ENCODE data around the gene APBA2.
"Not testable (repeated sequence)": the region's sequence is repeated elsewhere in the genome, so short reads cannot be mapped to it uniquely, and the experiment has no call there.

Gene APBA2

DNA sequence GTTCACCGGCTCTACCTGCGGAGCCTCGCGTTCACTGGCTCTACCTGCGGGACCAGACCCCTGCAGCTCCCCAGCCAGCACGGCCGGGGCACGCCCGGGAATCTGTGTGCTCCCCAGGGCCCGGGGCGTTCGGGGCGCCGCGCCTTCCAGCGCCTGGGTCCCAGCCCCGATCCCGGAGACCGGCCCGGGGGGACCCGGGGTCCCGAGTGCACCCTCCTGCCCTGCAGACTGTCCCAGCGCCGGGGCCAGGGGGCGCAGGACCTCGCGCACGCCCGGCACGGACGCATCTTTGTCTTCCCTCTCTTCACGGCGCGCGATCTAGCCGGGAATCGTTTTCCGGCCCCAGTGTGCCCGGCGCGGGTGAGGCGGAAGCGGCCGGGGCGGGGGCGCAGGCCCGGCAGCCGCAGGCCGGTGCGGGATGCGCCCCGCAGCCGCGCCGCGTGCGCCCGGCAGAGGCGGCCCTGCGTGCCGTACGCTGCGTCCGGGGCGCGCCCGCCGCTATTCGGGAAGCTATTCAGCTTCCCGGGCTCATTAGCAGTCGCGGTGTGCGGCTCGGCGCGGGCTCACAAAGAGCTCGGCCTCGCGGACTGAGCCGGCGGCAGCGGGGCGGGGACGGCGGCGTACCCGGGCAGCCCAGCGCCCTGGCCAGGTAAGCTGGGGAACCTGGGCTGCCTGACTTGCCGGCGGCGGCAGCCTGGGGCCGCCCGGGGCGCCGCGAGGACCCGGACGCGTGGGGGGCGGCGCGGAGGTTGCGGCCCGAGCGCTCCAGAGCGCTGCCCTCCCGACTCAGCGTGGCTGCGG, at the start of gene APBA2:
APBA2 (plus strand) TSS at position 345 of the 801 bp plus-strand sequence. CDS start 167,911 bp downstream, outside the sequence.
- in situ Hi-C loops (cut with MboI; ENCODE audit: low sequenced_read_pairs) = no loop called here

DNA sequence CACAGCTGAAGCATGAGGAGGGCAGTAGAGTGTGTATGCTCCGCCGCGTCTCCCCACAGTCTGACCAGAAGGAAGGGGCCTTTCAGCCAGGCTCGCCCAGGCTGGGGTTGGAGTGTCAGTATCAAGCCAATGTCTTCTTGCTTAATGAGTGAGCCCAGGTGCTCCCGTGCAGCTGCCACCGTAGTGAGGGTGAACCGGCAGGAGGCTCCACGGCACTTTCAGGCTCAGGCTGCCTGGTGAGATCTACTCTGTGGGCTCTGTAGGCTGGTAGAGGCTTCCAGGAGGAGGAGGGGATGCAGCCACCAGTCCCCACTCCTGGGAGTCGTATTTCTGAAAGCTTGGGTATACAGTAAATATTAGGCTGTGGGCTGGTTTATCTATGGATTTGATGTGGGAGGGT, 45.5 kb upstream of the APBA2 start:
- in situ Hi-C loops (cut with MboI; ENCODE audit: low sequenced_read_pairs) = not testable (repeated sequence)

DNA sequence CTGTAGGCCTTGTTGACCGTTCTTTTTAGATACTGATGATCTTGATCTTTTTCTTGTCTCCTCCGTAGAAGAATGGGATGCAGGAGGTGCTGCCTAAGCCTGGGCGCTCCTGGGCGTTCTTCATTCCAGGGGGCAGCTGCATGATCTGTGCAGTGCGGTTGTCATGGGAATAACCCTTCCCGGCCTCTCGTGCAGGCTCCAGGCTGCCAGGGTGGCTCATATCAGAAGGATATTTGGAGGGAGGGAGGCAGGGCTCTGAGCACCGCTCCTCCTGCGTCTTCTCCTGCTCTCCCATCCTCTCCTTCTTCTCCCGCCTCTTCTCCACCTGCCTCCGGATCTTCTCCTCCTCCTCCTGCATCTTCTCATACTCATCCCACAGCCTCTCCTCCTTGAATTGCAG, 43.6 kb upstream of the APBA2 start:
- in situ Hi-C loops (cut with MboI; ENCODE audit: low sequenced_read_pairs) = not testable (repeated sequence)

DNA sequence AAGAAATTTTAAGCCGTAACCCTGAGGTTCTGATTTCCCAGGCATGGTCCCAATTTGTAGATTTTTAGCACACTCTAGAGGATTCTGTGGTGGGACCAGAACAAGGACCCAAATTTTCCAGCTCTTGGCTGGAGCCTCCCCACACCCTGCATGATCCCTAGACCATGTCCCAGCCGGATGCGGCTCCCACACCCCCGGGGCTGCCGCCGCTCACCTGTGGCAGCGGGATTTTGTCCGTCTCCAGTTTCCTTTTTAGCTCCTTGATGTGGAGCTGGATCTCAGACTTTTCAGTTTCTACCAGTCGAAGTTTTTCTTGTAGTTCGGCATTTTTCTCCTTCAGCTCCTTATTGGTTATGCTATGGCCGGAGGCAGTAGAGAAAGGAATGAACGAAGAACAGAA, 42.3 kb upstream of the APBA2 start:
- in situ Hi-C loops (cut with MboI; ENCODE audit: low sequenced_read_pairs) = not testable (repeated sequence)

DNA sequence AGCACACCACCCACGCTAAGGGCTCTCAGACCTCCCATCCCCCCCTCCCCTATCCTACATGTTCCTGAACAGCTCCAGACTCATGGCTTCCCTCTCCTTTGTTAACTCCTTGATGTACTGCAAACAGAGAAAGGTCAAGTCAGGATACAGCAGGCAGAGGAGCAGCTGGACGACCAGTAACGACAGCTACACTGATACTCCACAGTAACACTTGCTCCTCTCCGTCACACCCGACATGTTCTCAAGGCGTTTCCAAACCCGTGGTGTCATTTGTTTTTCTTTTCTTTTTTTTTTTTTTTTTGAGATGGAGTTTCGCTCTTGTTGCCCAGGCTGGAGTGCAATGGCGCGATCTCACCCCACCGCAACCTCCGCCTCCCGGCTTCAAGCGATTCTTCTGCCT, 41.6 kb upstream of the APBA2 start:
- in situ Hi-C loops (cut with MboI; ENCODE audit: low sequenced_read_pairs) = not testable (repeated sequence)

DNA sequence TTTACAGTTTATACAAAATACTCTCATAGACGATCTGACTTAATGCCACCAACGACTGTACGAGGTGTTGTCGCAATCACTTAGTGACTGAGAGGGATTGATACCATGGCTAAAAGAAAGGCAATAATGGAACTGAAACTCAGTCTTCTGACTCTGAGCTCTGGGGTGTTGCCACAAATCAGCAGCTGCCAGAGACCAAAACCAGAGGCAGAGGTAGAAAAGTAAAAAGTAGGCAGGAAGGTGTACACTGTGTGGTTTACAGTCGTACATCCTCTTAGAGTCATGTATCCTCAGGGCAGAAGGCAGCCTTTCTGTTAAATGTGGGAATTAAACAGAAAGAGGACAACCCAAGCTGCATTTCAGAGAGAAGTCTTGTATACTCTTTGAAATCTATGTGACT, 38.5 kb upstream of the APBA2 start:
- in situ Hi-C loops (cut with MboI; ENCODE audit: low sequenced_read_pairs) = not testable (repeated sequence)

DNA sequence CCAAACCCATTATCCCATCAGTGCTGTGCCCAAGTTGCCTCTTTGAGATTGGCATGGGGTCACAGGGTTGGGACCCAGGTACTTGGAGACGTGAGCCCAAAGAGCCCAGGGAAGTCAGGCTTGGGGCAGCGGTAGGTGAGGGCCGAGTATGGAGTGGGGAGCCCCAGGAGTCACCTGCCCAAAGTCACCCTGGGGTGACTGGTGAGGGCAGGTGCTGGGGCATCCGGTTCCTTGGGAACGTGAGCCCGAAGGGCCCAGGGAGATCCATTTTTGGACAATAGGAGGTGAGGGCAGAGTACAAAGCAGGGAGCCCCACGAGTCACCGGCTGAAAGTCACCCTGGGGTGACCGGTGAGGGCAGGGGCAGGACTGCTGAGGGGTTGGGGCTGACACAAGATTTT, 37.8 kb upstream of the APBA2 start:
- in situ Hi-C loops (cut with MboI; ENCODE audit: low sequenced_read_pairs) = not testable (repeated sequence)

DNA sequence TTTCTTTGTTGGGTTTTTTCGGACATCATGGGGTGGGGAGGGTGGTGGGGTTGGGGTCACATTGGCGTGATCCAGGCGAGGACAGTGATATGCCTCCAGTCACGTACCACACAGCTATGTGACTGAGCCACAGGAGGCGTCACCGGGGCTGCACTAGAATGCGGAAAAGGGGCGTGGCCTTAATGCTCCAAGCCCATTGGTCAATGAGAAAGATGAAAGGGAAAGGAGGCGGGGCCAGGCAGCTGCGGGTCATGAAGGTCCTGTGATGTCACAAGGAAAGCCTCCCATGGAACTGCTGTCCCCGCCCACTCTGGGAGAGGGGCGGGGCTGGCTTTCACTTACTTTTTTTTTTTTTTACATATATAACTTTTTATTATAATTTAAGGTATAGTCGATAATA, 37.3 kb upstream of the APBA2 start, which contains the start of gene GOLGA6L7:
GOLGA6L7 (minus strand) TSS at position 124 of the 400 bp plus-strand sequence; CDS start at position 29, 95 bp downstream.
- in situ Hi-C loops (cut with MboI; ENCODE audit: low sequenced_read_pairs) = not testable (repeated sequence)

DNA sequence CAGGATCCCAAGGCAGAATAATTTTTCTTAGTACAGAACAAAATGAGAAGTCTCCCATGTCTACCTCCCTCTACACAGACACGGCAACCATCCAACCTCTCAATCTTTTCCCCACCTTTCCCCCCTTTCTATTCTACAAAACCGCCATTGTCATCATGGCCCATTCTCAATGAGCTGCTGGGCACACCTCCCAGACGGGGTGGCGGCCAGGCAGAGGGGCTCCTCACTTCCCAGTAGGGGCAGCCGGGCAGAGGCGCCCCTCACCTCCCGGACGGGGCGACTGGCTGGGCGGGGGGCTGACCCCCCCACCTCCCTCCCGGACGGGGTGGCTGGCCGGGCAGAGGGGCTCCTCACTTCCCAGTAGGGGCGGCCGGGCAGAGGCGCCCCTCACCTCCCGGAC, 36.5 kb upstream of the APBA2 start:
- in situ Hi-C loops (cut with MboI; ENCODE audit: low sequenced_read_pairs) = not testable (repeated sequence)

DNA sequence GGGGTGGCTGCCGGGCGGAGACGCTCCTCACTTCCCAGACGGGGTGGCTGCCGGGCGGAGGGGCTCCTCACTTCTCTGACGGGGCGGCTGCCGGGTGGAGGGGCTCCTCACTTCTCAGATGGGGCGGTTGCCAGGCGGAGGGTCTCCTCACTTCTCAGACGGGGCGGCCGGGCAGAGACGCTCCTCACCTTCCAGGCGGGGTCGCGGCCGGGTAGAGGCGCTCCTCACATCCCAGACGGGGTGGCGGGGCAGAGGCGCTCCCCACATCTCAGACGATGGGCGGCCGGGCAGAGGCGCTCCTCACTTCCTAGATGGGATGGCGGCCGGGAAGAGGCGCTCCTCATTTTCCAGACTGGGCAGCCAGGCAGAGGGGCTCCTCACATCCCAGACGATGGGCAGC, 36.0 kb upstream of the APBA2 start:
- in situ Hi-C loops (cut with MboI; ENCODE audit: low sequenced_read_pairs) = not testable (repeated sequence)

DNA sequence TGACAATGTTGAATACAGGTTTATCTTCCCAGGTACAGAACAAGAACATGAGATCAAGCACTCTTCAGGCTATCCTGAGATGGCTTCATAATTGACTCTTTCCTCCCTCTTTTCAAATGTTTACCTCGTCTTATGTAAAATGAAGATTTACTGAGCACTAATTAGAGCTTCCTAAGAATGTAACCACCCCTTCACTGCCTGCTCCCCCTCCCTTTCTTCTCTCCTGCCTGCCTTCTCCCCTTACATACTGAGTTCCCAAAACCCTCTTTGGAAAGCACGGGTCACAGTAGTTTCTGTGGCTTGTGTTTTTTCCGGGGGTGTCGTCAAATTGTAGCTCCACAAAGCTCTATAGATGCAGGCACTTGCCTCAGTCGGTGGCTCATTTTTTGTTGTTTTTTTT, 32.1 kb upstream of the APBA2 start:
- in situ Hi-C loops (cut with MboI; ENCODE audit: low sequenced_read_pairs) = not testable (repeated sequence)

DNA sequence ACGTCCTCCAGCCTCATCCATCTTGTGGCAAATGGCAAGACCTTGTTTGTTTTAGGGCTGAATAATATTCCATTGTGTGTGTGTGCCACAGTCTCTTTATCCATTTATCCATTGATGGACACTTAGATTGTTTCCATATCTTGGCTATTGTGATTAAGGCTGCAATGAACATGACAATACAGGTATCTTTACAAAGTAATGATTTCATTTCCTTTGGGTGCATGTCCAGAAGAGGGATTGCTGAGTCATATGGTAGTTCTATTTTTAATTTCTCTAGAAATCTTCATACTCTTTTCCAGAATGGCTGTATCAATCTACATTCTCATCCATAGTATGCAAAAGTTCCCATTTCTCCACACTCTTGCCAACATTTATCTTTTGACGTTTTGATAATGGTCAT, 31.2 kb upstream of the APBA2 start:
- in situ Hi-C loops (cut with MboI; ENCODE audit: low sequenced_read_pairs) = not testable (repeated sequence)

DNA sequence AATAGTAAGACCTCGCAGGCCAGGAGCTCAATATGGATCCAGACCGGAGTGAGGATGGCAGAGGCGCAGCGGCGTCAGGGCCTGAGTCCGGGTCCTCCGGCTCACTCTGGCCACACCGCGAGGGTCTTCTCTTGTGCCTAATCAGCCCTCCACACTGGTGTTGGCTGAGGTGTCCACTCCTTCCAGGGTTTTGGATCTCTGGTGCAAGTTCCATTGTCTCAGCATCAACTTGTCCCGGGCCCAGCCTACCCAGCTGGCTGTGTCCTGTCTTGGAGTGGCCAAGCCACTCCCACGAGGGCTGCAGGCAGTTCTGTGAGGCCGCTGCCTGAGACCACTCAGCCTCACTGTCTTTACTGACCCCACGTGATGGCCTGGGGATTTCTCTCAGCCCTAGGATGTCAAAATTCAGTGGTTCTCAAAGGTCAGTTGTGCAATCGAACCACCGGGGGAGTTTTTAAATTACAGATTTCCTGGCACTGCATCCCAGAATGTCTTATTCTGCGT, 24.7 kb upstream of the APBA2 start:
- in situ Hi-C loops (cut with MboI; ENCODE audit: low sequenced_read_pairs) = no loop called here

DNA sequence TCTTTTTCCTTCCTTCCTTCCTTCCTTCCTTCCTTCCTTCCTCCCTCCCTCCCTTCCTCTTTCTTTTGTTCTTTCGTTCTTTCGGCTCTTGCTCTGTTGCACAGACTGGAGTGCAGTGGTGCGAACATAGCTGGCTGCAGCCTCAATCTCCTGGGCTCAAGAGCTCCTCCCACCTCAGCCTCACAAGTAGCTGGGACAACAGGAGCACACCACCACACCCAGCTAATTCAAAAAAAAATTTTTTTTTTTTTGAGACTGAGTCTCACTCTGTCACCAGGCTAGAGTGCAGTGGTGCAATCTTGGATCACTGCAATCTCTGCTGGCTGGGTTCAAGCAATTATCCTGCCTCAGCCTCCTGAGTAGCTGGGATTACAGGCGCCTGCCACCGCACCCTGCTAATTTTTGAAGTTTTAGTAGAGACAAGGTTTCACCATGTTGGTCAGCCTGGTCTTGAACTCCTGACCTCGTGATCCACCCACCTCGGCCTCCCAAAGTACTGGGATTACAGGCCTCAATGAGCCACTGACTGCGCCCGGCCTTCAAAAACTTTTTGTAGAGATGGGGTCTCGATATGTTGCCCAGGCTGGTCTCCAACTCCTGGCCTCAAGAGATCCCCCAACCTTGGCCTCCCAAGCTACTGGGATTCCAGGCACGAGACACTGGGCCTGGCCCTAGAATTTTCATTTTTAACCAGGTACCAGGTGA, 24.0 kb upstream of the APBA2 start:
- in situ Hi-C loops (cut with MboI; ENCODE audit: low sequenced_read_pairs) = not testable (repeated sequence)

DNA sequence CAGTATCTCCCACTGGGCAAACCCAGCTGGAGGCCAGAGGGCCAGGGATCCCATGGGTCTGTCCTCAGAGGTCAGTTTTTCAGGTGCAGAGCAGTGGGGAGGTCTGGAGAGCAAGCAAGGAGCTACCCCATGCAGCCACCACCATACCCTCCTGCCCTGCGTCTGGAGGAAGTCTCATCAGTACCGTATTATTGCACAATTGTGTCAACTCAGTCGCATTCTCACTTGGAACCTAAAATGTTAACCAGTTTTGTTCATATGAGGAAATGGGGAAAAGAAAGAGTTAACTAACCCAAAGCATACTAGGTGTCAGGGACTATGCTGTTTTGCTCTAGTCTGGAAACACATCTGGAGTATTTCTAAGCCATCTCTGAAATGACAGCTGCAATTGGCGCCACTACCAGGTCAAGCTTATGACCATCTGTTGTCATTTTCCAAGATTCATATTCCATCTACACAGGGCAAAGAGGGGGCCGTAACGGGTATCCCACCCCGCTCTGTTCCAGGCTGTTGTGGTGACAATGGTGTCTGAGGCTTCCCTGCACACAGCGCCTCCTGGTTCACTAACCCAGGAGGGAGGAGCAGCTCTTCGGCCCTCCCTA, 16.9 kb upstream of the APBA2 start:
- in situ Hi-C loops (cut with MboI; ENCODE audit: low sequenced_read_pairs) = no loop called here

DNA sequence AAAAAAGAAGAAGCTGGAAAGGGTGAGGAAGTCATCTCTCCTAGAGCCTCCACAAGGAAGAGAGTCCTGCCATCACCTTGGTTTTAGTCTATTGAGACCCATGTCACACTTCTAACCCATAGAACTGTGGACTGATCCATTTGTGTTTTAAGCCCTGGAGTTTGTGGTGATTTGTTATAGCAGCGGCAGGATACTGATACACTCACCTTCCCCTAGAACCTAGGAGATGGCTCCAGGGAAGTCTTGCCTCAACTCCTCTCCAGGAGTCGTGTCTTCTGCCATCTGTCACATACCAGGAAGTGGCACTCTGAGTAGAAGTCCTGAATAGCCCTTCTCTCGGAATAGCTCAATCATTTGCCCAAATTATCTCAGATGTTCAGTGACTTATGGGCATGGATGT, 14.6 kb upstream of the APBA2 start:
- in situ Hi-C loops (cut with MboI; ENCODE audit: low sequenced_read_pairs) = no loop called here

DNA sequence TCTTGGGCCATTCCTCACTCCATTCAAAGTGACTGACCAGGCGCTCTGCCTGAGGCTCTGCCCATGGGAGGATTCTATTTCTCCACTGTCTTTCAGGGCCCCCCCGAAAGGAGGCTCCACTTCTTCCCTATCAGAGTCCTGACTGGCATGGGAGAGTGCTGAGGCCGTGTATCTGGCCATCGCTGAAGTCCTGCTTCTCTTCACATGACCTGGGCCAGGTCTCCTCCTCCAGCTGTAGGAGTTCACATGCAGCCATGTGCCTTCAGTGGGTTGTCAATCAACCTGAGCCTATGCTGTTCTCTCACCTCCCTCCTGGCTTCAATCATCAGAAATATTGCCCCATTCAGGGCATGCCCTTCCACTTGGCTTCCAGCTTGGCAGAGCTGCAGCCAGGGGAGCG, 12.8 kb upstream of the APBA2 start:
- in situ Hi-C loops (cut with MboI; ENCODE audit: low sequenced_read_pairs) = no loop called here

DNA sequence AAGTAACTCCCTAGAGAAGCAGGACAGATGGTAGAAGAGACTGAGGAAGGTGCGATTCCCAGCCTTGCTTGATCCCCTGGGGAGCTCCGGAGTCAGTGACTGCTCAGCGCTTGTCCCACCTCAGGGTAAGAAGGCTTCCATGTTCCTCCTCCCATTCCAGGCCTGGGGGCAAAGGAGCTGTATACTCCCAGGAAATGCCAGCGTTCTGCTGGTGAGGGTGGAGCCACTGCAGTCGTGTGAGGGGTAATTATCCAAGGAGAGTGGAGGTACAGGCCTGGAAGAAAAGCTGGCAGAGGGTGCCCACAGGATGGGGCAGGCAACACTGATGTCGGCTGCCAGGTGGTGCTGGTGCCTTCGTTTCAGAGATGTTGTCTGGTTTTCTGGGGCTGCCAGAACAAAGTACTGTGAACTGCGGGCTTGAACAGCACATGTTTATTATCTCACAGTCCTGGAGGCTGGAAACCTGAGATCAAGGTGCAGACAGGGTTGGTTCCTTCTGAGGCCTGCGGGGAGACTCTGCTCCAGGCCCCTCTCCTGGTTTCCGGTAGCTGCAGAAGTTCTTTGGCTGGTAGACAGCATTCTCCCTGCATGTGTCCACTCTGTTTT, 12.1 kb upstream of the APBA2 start:
- in situ Hi-C loops (cut with MboI; ENCODE audit: low sequenced_read_pairs) = no loop called here

DNA sequence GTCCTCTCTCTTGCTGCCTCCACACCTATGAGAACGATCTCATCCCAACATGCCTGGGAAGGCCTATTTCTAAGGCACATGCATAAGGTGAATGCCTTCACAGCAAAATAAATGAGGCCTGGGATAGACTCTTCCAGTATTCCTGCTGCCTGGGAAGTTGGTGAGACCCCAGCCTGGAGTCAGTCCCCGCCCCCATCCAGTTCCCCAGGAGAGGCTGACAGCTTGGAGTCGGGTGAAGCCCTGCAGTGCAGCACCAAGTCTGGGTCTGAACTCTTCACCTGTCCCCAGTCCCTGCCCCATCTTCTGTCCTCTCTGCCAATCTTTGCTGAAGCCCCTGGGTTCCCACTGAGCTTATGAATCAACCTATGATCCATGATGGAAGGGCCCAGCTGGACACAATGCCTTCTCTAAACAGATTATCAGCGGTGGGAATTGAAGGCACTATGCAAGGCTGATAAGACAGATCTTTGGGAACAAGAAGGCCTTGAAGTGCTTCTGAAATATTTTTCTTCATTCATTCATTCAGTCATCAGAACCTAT, 10.2 kb upstream of the APBA2 start:
- in situ Hi-C loops (cut with MboI; ENCODE audit: low sequenced_read_pairs) = no loop called here

DNA sequence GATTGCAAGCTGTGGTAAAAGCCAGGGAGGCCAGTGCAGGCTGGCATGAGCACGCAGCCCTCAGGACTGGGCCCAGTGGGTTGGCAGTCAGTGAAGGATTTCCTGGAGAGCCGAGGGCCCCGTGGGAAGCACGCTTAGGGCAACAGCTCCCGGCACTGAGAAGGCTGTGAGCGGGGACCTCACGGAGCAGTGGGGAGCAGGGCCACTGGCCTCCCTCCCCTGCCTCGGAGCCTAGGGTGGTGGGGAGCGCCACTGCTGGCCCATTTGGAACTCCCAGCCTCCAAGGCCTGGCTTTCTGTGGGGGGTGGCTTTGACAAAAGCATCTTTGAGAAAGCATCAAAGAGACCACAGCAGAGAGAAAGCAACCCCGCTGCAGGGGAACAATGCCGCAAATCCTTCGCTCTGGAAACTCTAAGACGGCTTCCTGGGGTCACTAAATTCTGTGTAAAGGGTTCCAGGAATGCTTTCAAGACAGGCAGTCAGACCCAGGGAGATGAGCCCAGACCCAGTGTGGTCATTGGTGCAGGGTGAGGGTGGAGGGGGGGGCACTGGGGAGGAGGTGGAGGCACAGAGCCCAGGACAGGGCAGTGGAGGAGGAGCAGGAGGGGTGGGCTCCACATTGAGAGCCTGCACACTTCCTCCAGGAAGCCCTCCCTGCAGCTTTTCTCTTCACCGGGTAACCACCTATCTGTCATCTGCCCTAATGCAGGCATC, 9.5 kb upstream of the APBA2 start:
- in situ Hi-C loops (cut with MboI; ENCODE audit: low sequenced_read_pairs) = no loop called here

All from hTERT RPE-1 (cell line).